GM23248 (cell line): ENCODE data around the gene PPFIBP2. TPM values are rescaled to one million over a fixed set of nuclear protein-coding genes. Genes with fewer than 3 reads are reported as not detected.

Experiments
- DNase-seq: peaks from one replicate; pipeline ENCODE4 v3.0.0-alpha.2; 2015
- H2AFZ ChIP-seq: fragments of 200-600 bp; sonication (generic); 2 replicates; pipeline ENCODE4 v1.6.1; 2016; ENCODE audit warnings: antibody characterized with exemption
- H3F3A ChIP-seq: fragments of 200-600 bp; sonication (generic); 2 replicates; pipeline ENCODE4 v1.6.1; 2016; ENCODE audit warnings: mild to moderate bottlenecking, antibody characterized with exemption, mixed run types; ENCODE audit not compliant: insufficient read depth
- H3K27ac ChIP-seq: fragments of 200-600 bp; sonication (generic); 2 replicates; pipeline ENCODE4 v1.5.1; 2016; ENCODE audit warnings: mild to moderate bottlenecking
- H3K27me3 ChIP-seq: fragments of 200-600 bp; sonication (generic); replicated peaks from 2 replicates; pipeline ENCODE4 v1.6.1; 2016; ENCODE audit warnings: mild to moderate bottlenecking; ENCODE audit not compliant: insufficient read depth
- H3K36me3 ChIP-seq: fragments of 200-600 bp; sonication (generic); 2 replicates; pipeline ENCODE4 v1.6.1; 2016; ENCODE audit warnings: low read depth, mild to moderate bottlenecking
- H3K4me1 ChIP-seq: fragments of 200-600 bp; sonication (generic); 2 replicates; pipeline ENCODE4 v1.6.1; 2016; ENCODE audit warnings: mild to moderate bottlenecking; ENCODE audit not compliant: insufficient read depth
- H3K4me2 ChIP-seq: fragments of 200-600 bp; sonication (generic); one replicate; pipeline ENCODE4 v1.6.1; 2016; ENCODE audit warnings: mild to moderate bottlenecking; ENCODE audit not compliant: unreplicated experiment
- H3K4me3 ChIP-seq: fragments of 200-600 bp; sonication (generic); 2 replicates; pipeline ENCODE4 v1.5.1; 2016; ENCODE audit warnings: mild to moderate bottlenecking
- H3K79me2 ChIP-seq: fragments of 200-600 bp; sonication (generic); 2 replicates; pipeline ENCODE4 v1.6.1; 2016; ENCODE audit warnings: mild to moderate bottlenecking; ENCODE audit not compliant: insufficient read depth
- H3K9ac ChIP-seq: fragments of 200-600 bp; sonication (generic); 2 replicates; pipeline ENCODE4 v1.6.1; 2016; ENCODE audit warnings: mild to moderate bottlenecking
- H3K9me2 ChIP-seq: fragments of 200-600 bp; sonication (generic); 2 replicates; pipeline ENCODE4 v1.6.1; 2016; ENCODE audit warnings: mixed run types, mild to moderate bottlenecking, moderate library complexity; ENCODE audit not compliant: insufficient read depth
- H3K9me3 ChIP-seq: fragments of 200-600 bp; sonication (generic); one replicate; pipeline ENCODE4 v1.6.1; 2017; ENCODE audit warnings: low read depth
- H4K20me1 ChIP-seq: fragments of 200-600 bp; sonication (generic); 2 replicates; pipeline ENCODE4 v1.6.0; 2016; ENCODE audit not compliant: insufficient read depth
- EZH2 ChIP-seq: fragments of 200-600 bp; sonication (generic); IDR thresholded peaks from 2 replicates; pipeline ENCODE4 v1.6.1; 2018; ENCODE audit warnings: antibody characterized with exemption, mild to moderate bottlenecking; ENCODE audit not compliant: insufficient read depth, poor library complexity, severe bottlenecking
- EZH2phosphoT487 ChIP-seq: fragments of 200-600 bp; sonication (generic); IDR thresholded peaks from 2 replicates; pipeline ENCODE4 v1.6.1; 2018; ENCODE audit warnings: antibody characterized with exemption, moderate library complexity, mild to moderate bottlenecking, low read depth; ENCODE audit not compliant: insufficient read depth
- WGBS, 2 experiments: methylation state at CpG; one replicate each; pipeline ENCODE4 v1.1.6; 2015 to 2017; ENCODE audit warnings: low lambda C conversion rate in 2 of 2, low coverage in 1 of 2; ENCODE audit errors: missing lambda C conversion rate in 2 of 2; 5-methylcytosine and 5-hydroxymethylcytosine counted together
- in situ Hi-C: fragments of 300-500 bp; cut with MboI; formaldehyde crosslinking; loops from 2 replicates; pipeline ENCODE4 v1.15.0; 2020
- polyA plus RNA-seq: library from polyadenylated mRNA; unstranded; fragments of >200 nt; fragmentation: Nextera tagmentation; extraction: Ambion mirVana; gene quantifications from 2 replicates; pipeline ENCODE4 v1.2.1, GENCODE V29; 2016
- total RNA-seq: library from RNA; depleted of rRNA; stranded (reverse); fragments of >200 nt; shearing (Covaris generic); gene quantifications from 2 replicates; pipeline ENCODE4 v1.2.3, GENCODE V29; 2014

The PPFIBP2 gene
- total and polyA plus RNA-seq, 2 experiments from 2014 or later: 4.1 to 5.9 TPM

GRCh38 chr11:7635708-7636107 lies 121.9 kb downstream of the PPFIBP2 start:
- H3K9me3 ChIP-seq: no peaks in the 10 kb centered on the region
- no peaks in the 10 kb centered on the region for H4K20me1 ChIP-seq
- no peaks in the 10 kb centered on the region for H3K9me2 ChIP-seq
- H3F3A ChIP-seq: peaks cover 29% of the 10 kb centered on the region
- whole genome bisulfite sequencing, 2 experiments: 85 to 94% methylated on average over 4 of the region's 4 CpGs
- peaks cover 17% of the 10 kb centered on the region for H3K4me1 ChIP-seq
- TF ChIP-seq EZH2phosphoT487 (no peak), EZH2 (no peak)
- no peak overlapping the region for H3K4me2 ChIP-seq
- no peak overlapping the region for H3K27ac ChIP-seq
- in situ Hi-C loops: no loop called here
- no peaks in the 10 kb centered on the region for H3K79me2 ChIP-seq
- H3K9ac ChIP-seq: no peak overlapping the region
- H3K36me3 ChIP-seq: no peaks in the 10 kb centered on the region
- DNase-seq: no peak
- no peak overlapping the region for H2AFZ ChIP-seq
- no peaks in the 10 kb centered on the region for H3K27me3 ChIP-seq
- no peak overlapping the region for H3K4me3 ChIP-seq

GRCh38 chr11:7636350-7636749 lies 122.6 kb downstream of the PPFIBP2 start:
- H3K27me3 ChIP-seq: no peaks in the 10 kb centered on the region
- H3K36me3 ChIP-seq: no peaks in the 10 kb centered on the region
- DNase-seq: no peak
- H3K9me3 ChIP-seq: no peaks in the 10 kb centered on the region
- peaks cover 29% of the 10 kb centered on the region for H3F3A ChIP-seq
- H3K9ac ChIP-seq: no peak overlapping the region
- H4K20me1 ChIP-seq: no peaks in the 10 kb centered on the region
- H3K4me1 ChIP-seq: peaks cover 17% of the 10 kb centered on the region
- no peak overlapping the region for H3K4me2 ChIP-seq
- no peak overlapping the region for H3K4me3 ChIP-seq
- no peak overlapping the region for H2AFZ ChIP-seq
- TF ChIP-seq EZH2phosphoT487 (no peak), EZH2 (no peak)
- H3K9me2 ChIP-seq: no peaks in the 10 kb centered on the region
- no peaks in the 10 kb centered on the region for H3K79me2 ChIP-seq
- H3K27ac ChIP-seq: peak overlapping the region; percentile 83
- 74 to 93% methylated on average over 5 to 6 of the region's 6 CpGs for whole genome bisulfite sequencing, 2 experiments
- in situ Hi-C loops: no loop called here

GRCh38 chr11:7637447-7638157 lies 123.8 kb downstream of the PPFIBP2 start:
- peak overlapping the region; percentile 87 for H2AFZ ChIP-seq
- in situ Hi-C loops: no loop called here
- no peaks in the 10 kb centered on the region for H3K9me2 ChIP-seq
- peak overlapping the region; percentile 83 for H3K27ac ChIP-seq
- no peaks in the 10 kb centered on the region for H3K27me3 ChIP-seq
- no peaks in the 10 kb centered on the region for H4K20me1 ChIP-seq
- H3K36me3 ChIP-seq: no peaks in the 10 kb centered on the region
- 0 out of 2 replicates have a peak overlapping the region, but pooled peaks have one; percentile 4 for H3K4me3 ChIP-seq
- WGBS, 2 experiments: 15% methylated on average over 7 of the region's 7 CpGs
- no peaks in the 10 kb centered on the region for H3K79me2 ChIP-seq
- H3K4me2 ChIP-seq: peak overlapping the region; percentile 66
- no peak for TF ChIP-seq EZH2
- TF ChIP-seq EZH2phosphoT487: no peak
- DNase-seq: peak; percentile 94
- H3K9ac ChIP-seq: peak overlapping the region; percentile 43
- H3K4me1 ChIP-seq: peaks cover 17% of the 10 kb centered on the region
- peaks cover 29% of the 10 kb centered on the region for H3F3A ChIP-seq
- H3K9me3 ChIP-seq: no peaks in the 10 kb centered on the region

DNA sequence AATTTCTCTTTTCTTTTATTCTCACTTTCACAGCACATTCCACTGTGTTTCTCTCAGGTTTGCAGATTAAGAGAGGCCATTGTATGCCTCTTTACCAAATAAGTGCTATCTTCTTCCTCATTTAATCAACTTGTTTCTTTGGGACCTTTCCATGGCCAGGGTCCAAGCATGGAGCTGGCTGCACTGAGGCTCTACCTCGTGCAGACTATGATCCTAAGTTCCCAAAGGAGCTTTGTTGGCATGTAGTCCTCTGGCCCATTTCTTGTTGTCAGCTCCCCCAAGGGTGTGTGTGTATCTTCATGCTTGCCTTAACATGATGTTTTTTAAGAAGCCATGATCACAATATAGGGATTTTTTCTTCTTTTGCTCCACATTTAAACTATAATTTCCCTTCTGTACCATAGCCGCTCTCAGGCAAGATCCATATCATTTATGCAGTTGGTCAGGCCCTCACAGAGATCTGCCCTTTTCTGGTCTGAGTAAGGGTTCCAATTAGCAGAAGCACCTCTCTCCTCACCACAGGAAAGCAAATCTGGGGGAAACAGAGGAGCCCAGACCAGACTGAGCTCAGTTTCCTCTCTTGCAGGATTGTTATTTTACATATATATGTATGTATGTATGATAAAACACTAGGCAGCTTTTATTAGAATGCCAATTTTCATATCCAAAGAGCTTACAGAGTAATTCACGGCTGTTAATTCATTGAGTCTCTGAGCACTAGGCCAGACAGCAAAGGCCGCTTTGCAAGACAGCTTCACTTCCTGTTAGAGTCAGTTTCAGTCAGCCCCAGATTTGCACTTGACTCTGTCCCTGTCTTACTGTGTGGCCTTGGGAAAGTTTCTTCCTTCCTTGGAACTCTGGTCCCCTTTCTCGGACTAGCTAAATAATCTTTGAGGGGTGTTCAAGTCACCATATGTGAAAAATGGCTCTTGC lies 125.2 kb downstream of the PPFIBP2 start:
- WGBS, 2 experiments: 74% methylated on average over 5 of the region's 5 CpGs
- Histone ChIP-seq H3K4me3 (no peak overlapping the region), H3K4me2 (no peak overlapping the region), H3K9me3 (no peaks in the 10 kb centered on the region), H3K36me3 (no peaks in the 10 kb centered on the region), H3F3A (peaks cover 29% of the 10 kb centered on the region), H3K4me1 (peaks cover 17% of the 10 kb centered on the region), H4K20me1 (no peaks in the 10 kb centered on the region), H3K9ac (no peak overlapping the region), H3K79me2 (no peaks in the 10 kb centered on the region), H3K27me3 (no peaks in the 10 kb centered on the region), H3K27ac (no peak overlapping the region), H2AFZ (no peak overlapping the region), H3K9me2 (no peaks in the 10 kb centered on the region)
- TF ChIP-seq EZH2 (no peak), EZH2phosphoT487 (no peak)
- no peak for DNase-seq
- in situ Hi-C loops: no loop called here
